ENCODE measurements around the gene RIBC2.

GRCh38 chr22:45441138-45441537 is 27.6 kb downstream of the RIBC2 start:
- TF ChIP-seq CTCF (IDR thresholded peaks at IDR 0.05; ENCODE audit: low read length) (peak; percentile 64), EZH2 (optimal IDR thresholded peaks at IDR 0.05; ENCODE audit: low read depth, low read length) (no peak)
